Common myeloid progenitor, CD34-positive (primary cell): ENCODE data around the gene CCSER1.
"Not testable (repeated sequence)": the region's sequence is repeated elsewhere in the genome, so short reads cannot be mapped to it uniquely, and the experiment has no call there.

Experiments used
- CTCF ChIA-PET: fragments of 350-600 bp; sonication (Branson Sonifier 250); formaldehyde crosslinking; loops from one replicate; lab custom pipeline; 2021; ENCODE audit warnings: antibody characterized with exemption; lab: Charles Lee
- POLR2A ChIA-PET: fragments of 350-600 bp; sonication (Branson Sonifier 250); formaldehyde crosslinking; loops from one replicate; lab custom pipeline; 2021; ENCODE audit warnings: antibody characterized with exemption; lab: Charles Lee
- DNase-seq, 3 donors: peaks; one replicate each; pipeline versions ENCODE4 v3.0.0 to v3.0.0-alpha.2; 2013
- H3K27ac ChIP-seq, 2 experiments: 1 replicate in 1 of 2; 2 replicates in 1 of 2; pipeline ENCODE4 v1.7.0; 2013; ENCODE audit warnings: inconsistent platforms in 2 of 2, low read length in 2 of 2, mild to moderate bottlenecking in 2 of 2, low read depth in 1 of 2, moderate library complexity in 1 of 2; ENCODE audit not compliant: severe bottlenecking in 2 of 2, insufficient read depth in 1 of 2, poor library complexity in 1 of 2
- H3K27me3 ChIP-seq, 5 experiments: replicated peaks in 2 of 5; 1 replicate in 3 of 5; 2 replicates in 2 of 5; pipeline versions ENCODE4 v1.6.1 to v1.7.0; 2013; ENCODE audit warnings: low read length in 4 of 5, mild to moderate bottlenecking in 2 of 5, moderate library complexity in 2 of 5, inconsistent platforms in 1 of 5; ENCODE audit not compliant: insufficient read depth in 5 of 5, control insufficient read depth in 4 of 5
- H3K36me3 ChIP-seq, 4 experiments: 1 replicate in 2 of 4; 2 replicates in 2 of 4; pipeline versions ENCODE4 v1.6.1 to v1.7.0; 2013; ENCODE audit warnings: low read length in 3 of 4, control low read depth in 1 of 4, mild to moderate bottlenecking in 1 of 4; ENCODE audit not compliant: control insufficient read depth in 4 of 4, insufficient read depth in 4 of 4
- H3K4me1 ChIP-seq, 4 experiments: 1 replicate in 3 of 4; 2 replicates in 1 of 4; pipeline versions ENCODE4 v1.6.1 to v1.7.1; 2013; ENCODE audit warnings: low read length in 3 of 4, mild to moderate bottlenecking in 3 of 4, control low read depth in 1 of 4, inconsistent platforms in 1 of 4, moderate library complexity in 1 of 4; ENCODE audit not compliant: control insufficient read depth in 4 of 4, insufficient read depth in 4 of 4; ENCODE audit errors: control extremely low read depth in 1 of 4
- H3K4me3 ChIP-seq, 7 experiments: 1 replicate in 4 of 7; 2 replicates in 3 of 7; pipeline versions ENCODE4 v1.5.1 to v1.7.0; 2013; ENCODE audit warnings: mild to moderate bottlenecking in 7 of 7, low read length in 6 of 7, moderate library complexity in 6 of 7, inconsistent platforms in 2 of 7, low read depth in 2 of 7, control low read depth in 1 of 7; ENCODE audit not compliant: insufficient read depth in 4 of 7, control insufficient read depth in 1 of 7; ENCODE audit errors: extremely low read depth in 1 of 7
- H3K9me3 ChIP-seq, 5 experiments: 1 replicate in 4 of 5; 2 replicates in 1 of 5; pipeline versions ENCODE4 v1.6.1 to v1.7.1; 2013; ENCODE audit warnings: low read length in 4 of 5, mild to moderate bottlenecking in 2 of 5, inconsistent platforms in 1 of 5, low read depth in 1 of 5, moderate library complexity in 1 of 5; ENCODE audit not compliant: control insufficient read depth in 4 of 5, insufficient read depth in 2 of 5; ENCODE audit errors: control extremely low read depth in 1 of 5
- WGBS: methylation state at CpG from one replicate; pipeline ENCODE4 v1.1.5; 2013; ENCODE audit not compliant: insufficient coverage; 5-methylcytosine and 5-hydroxymethylcytosine counted together

Gene CCSER1

GRCh38 chr4:91447168-91447567 lies 1320.0 kb downstream of the CCSER1 start:
- no peak for DNase-seq
- ChIA-PET POLR2A (no interaction called here), CTCF (no interaction called here)
- no peaks in the 10 kb centered on the region for H3K9me3 ChIP-seq
- no peaks in the 10 kb centered on the region for H3K36me3 ChIP-seq
- no peaks in the 10 kb centered on the region for H3K4me1 ChIP-seq
- WGBS, result 100% methylated on average over 1 of the region's 1 CpG
- no peak overlapping the region for H3K4me3 ChIP-seq
- no peak overlapping the region for H3K27ac ChIP-seq
- no peaks in the 10 kb centered on the region for H3K27me3 ChIP-seq

GRCh38 chr4:91448668-91449330 lies 1321.6 kb downstream of the CCSER1 start:
- WGBS, result no CpG with 5 or more reads among the region's 2 CpGs

GRCh38 chr4:91454111-91454510 lies 1326.9 kb downstream of the CCSER1 start:
- Histone ChIP-seq H3K4me1 (no peaks in the 10 kb centered on the region), H3K4me3 (no peak overlapping the region), H3K9me3 (peaks cover 0 to 2% (median 0%) of the 10 kb centered on the region in 5 experiments), H3K36me3 (no peaks in the 10 kb centered on the region), H3K27me3 (no peaks in the 10 kb centered on the region), H3K27ac (no peak overlapping the region)
- DNase-seq, result no peak
- 88% methylated on average over 4 of the region's 4 CpGs for WGBS
- ChIA-PET POLR2A (no interaction called here), CTCF (no interaction called here)

More at GRCh38 chr4:91448668-91449330, 1321.6 kb downstream of the CCSER1 start:
- Histone ChIP-seq H3K4me1 (no peaks in the 10 kb centered on the region), H3K36me3 (no peaks in the 10 kb centered on the region), H3K27me3 (no peaks in the 10 kb centered on the region), H3K4me3 (no peak overlapping the region), H3K9me3 (no peaks in the 10 kb centered on the region), H3K27ac (no peak overlapping the region)
- CTCF ChIA-PET, result no interaction called here
- no peak for DNase-seq
- POLR2A ChIA-PET, result no interaction called here

- H3K36me3 ChIP-seq, DNase-seq, H3K4me3 ChIP-seq, H3K27ac ChIP-seq, CTCF ChIA-PET, H3K27me3 ChIP-seq, H3K4me1 ChIP-seq, POLR2A ChIA-PET, H3K9me3 ChIP-seq: not testable (repeated sequence)
- WGBS, result 97% methylated on average over 8 of the region's 9 CpGs
Measured at GRCh38 chr4:91462566-91462965, 1335.4 kb downstream of the CCSER1 start.

GRCh38 chr4:91470671-91471070 lies 1343.5 kb downstream of the CCSER1 start:
- H3K27me3 ChIP-seq, result no peaks in the 10 kb centered on the region
- H3K27ac ChIP-seq, result no peak overlapping the region
- no peak overlapping the region for H3K4me3 ChIP-seq
- H3K4me1 ChIP-seq, result no peaks in the 10 kb centered on the region
- H3K36me3 ChIP-seq, result no peaks in the 10 kb centered on the region
- no peak for DNase-seq
- no peaks in the 10 kb centered on the region for H3K9me3 ChIP-seq
- ChIA-PET POLR2A (no interaction called here), CTCF (no interaction called here)
- no CpG with 5 or more reads among the region's 2 CpGs for WGBS

DNA sequence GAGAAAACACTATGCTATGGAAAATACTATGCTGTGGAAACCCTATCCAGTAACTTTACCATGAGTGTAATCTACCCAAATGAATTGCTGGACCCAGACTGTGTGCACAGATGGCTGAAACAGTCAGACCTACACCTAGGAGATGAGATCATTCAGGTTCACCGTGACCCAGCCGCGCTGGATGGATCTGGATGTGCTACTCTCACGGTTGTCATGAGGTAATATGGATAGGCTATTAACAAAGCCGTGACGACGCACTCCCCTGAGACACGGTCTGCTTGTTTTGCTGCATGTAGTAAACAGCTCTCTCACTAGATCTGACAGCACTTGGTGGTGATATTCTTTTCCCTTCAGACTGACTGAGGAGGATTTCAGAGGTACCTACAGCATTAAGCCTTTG lies 1344.1 kb downstream of the CCSER1 start:
- ChIA-PET CTCF (interaction anchor here (0.6 kb wide), 1 partner anchor 273 kb away, joined by 3 read pairs; no protein-coding TSS in a partner anchor), POLR2A (no interaction called here)
- no peak overlapping the region for H3K4me3 ChIP-seq
- no peaks in the 10 kb centered on the region for H3K27me3 ChIP-seq
- H3K27ac ChIP-seq, result no peak overlapping the region
- no peaks in the 10 kb centered on the region for H3K4me1 ChIP-seq
- no peaks in the 10 kb centered on the region for H3K9me3 ChIP-seq
- H3K36me3 ChIP-seq, result no peaks in the 10 kb centered on the region
- no peak for DNase-seq
- WGBS, result 95% methylated on average over 8 of the region's 8 CpGs

DNA sequence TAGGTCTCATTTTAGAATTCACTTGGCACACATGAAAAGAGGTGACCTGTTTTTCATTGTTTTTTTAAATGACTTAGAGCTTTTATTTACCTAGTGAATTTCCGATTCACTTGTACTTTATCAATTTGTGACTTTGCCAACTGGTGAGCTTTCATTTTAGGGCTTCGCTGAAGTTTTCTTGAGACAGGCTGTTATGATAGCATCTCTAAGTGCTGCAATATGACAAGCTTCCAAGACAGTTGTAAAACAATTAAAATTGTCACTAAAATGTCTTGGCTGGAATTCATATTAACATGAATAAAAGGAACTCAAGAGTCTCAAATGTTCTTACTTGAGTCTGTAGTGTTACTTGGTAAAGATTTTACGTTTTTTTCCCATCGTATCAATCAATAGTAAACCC lies 1344.9 kb downstream of the CCSER1 start:
- ChIA-PET POLR2A (no interaction called here), CTCF (no interaction called here)
- no peaks in the 10 kb centered on the region for H3K36me3 ChIP-seq
- no peak for DNase-seq
- no peak overlapping the region for H3K27ac ChIP-seq
- H3K9me3 ChIP-seq, result no peaks in the 10 kb centered on the region
- H3K4me3 ChIP-seq, result no peak overlapping the region
- H3K27me3 ChIP-seq, result no peaks in the 10 kb centered on the region
- WGBS, result 92% methylated on average over 2 of the region's 4 CpGs
- no peaks in the 10 kb centered on the region for H3K4me1 ChIP-seq
